HG03378 (cell line): ENCODE measurements around the gene NUAK2.

ENCODE experiments used
- ATAC-seq: cut with Tn5 transposase; IDR thresholded peaks from one replicate; pipeline ENCODE4 v1.9.1; 2021; ENCODE audit warnings: mild to moderate bottlenecking, moderate library complexity; ENCODE audit not compliant: unreplicated experiment

Gene NUAK2

GRCh38 chr1:205348554-205349487, 27.3 kb upstream of the NUAK2 start:
- no peak for ATAC-seq

DNA sequence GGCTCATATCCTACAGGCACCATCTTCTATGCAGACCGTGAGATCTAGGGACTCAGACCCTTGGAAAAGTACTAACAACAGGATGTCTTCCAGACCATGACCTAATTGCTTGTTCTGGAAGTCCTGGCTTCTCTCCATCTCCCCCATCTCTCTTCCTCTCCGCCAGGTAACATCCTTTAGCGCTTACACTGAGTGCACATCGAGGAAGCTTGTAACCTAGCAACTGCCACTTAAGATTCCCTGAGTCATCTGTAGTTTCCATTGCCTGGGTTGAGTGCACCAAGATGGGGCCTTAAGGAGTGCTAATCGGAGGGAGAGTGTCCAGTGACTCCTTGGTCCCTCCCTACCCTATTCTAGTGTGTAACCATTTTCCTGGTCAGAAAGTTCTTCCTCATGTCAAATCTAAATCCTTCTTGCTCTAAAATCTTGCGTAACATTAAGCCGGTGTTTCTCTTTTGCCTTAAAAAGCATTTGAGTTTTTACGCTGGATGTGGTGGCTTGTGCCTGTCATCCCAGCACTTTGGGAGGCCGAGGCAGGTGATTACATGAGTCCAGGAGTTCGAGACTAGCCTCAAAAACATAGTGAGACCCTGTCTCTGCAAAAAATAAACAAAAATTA, 25.5 kb upstream of the NUAK2 start:
- no peak for ATAC-seq

GRCh38 chr1:205345761-205346160, 24.2 kb upstream of the NUAK2 start:
- ATAC-seq = no peak

- no peak for ATAC-seq
These were observed 22.8 kb upstream of the NUAK2 start for GRCh38 chr1:205344066-205344928.

DNA sequence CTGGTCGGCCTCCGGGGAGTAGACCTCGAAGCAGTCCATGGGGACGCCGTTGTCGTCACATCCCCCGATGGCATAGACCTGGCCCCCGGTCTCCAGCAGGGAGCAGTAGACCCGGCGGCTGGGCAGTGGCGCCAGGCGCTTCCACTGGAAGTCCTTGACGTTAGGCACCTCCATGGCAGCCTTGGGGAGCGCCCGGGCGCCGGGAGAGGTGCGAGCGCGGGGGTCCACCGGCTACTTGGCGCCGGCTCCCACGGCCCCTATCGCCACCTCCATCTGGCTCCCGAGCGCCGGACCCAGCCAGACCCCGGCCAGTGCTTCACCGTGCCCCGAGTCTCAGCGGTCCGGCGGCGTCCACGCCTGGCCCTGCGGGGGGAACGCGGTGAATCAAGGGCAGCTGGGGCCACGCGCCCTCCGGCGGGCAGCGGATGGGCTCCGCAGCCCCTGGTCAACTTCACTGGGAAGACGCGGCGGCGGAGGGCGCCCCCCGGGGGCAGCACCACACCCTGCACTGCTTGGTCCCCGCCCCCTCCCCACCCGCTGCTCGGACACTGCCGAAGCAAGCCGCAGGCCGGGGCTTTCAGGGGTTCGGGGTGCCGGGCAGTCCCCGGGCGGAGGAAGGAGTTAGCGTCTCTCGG, 22.0 kb upstream of the NUAK2 start:
- no peak for ATAC-seq

- no peak for ATAC-seq
These were observed 21.4 kb upstream of the NUAK2 start for GRCh38 chr1:205342986-205343385.

GRCh38 chr1:205340676-205341075, 19.1 kb upstream of the NUAK2 start:
- no peak for ATAC-seq

DNA sequence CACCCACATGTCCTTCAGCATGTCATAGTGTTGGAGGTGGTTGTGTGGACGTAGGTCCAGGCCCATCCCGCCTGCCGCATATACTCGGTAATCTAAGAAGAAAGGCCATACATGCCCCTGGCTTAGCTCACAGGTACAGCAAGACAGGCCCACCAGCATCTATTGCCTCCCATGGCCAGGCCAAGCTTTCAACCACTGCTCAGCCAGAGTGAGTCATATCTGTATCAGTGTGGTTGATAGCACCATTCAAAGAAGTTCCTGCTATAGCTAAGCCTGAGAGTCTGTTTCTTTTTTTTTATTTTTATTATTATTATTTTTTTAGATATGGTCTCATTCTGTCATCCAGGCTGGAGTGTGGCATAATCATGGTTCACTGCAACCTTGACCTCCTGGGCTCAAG, 18.2 kb upstream of the NUAK2 start:
- peak; percentile 72 for ATAC-seq

DNA sequence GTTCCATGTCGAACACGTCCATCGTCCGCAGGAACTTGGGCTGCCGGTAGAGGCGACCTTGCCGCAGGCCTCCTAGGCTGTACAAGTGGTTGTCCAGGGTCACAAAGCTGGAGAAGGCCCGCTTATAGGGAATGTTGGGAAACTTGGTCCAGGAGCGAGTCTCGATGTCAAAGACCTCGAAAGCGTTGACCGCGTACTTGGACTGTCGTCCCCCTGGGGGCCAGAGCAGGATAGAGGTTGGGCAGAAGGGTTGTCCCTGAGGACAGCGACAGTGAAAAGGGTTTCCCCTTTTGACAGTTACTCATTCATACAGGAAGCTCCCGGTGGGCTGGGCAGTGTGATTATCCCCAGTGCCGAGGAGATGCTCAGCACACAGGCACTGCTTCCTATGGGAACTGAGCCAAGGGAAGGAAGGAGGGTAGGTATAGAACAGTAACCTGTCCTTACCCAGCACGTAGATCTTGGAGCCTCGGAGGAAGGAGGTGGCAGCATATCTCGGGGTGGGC, 17.7 kb upstream of the NUAK2 start:
- ATAC-seq = no peak

GRCh38 chr1:205338011-205338410, 16.5 kb upstream of the NUAK2 start:
- ATAC-seq = no peak

DNA sequence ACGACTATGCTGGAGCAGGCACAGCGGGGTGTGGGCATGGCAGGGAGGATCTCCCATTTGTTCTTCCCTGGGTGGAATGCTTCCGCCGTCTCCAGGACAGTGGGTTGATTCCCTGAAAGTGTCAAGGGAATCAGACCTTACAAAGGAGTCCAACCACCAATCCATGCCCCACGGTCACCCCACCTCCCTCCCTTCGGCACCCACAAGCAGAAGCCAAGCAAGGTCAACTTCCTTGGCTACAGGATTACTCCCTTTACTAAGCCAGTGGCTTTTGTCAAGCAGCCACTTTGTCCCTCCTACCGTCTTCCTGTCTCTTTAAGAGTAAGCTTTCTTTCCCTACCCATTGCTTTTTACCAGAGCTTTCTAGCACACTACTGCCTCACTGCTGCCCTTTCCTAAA, 15.9 kb upstream of the NUAK2 start:
- no peak for ATAC-seq

- ATAC-seq = no peak
These were observed 14.1 kb upstream of the NUAK2 start for GRCh38 chr1:205335692-205336091.

- no peak for ATAC-seq
These were observed 10.7 kb upstream of the NUAK2 start for GRCh38 chr1:205332015-205332791.

- no peak for ATAC-seq
These were observed 8.6 kb upstream of the NUAK2 start for GRCh38 chr1:205330150-205330549.

DNA sequence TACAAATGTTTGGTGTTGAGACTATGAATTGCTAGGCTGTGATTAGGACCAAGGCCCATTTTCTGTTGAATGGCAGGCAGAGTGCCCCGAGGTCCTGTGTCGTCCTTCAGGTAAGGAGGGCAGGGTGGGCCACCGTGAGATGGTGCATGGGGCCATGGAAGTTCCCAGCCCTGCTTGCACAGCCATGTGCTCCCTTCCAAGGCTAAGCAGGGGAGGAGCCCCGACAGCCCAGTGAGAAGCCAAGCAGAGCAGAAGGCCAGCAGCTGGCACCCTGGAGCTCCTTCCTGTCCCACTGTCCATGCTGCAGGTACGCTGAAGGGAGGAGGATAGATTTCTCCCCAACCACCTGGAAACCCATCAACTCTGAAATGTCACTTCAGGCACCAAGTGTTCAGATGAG, 8.2 kb upstream of the NUAK2 start:
- ATAC-seq = no peak

DNA sequence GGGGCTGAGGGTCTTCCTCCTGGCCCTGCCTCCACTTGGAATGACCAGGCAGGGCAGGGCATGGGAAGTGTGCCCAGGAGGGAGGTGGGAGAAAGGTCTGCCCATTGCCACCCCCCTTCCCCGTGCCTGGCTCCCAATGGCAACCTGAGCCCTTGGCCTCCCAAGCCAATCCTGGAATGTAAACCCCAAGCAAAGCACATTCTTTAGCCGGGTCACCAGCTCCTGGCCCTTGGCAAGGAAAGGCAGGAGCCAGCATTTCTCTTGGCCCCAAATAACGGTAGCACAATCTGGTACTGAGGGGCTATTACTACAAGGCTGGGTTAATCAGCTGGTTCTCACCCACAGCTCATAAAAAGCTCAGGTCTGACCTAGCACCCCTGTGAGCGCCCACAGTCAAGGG, 6.9 kb upstream of the NUAK2 start:
- no peak for ATAC-seq

- no peak for ATAC-seq
These were observed 5.4 kb upstream of the NUAK2 start for GRCh38 chr1:205326812-205327466.

DNA sequence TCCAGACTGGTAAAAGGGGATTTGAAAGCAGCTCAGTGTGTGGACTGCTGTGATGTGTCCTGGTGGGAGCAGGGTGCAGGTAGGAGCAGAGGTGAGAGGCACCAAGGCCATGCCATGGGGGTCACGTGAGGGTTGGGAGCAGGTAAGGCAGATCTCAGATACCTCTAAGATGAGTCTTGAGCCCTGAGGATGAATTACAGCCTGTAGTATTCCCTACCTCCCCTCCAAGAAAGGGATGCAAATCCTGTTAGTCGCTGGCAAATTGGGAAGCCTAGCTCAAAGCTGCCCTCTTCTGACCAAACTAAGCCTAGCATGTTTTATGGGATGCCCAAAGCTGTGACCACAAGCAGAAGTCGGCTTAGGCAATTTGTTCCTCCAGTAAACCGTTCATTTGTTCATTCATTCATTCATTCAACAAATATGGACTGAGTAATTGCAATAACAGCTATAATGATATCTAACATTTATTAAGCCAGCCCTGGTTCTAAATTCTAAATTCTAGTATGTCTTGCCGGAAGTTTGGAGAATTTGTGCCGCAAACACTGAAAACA, 3.9 kb upstream of the NUAK2 start:
- no peak for ATAC-seq

DNA sequence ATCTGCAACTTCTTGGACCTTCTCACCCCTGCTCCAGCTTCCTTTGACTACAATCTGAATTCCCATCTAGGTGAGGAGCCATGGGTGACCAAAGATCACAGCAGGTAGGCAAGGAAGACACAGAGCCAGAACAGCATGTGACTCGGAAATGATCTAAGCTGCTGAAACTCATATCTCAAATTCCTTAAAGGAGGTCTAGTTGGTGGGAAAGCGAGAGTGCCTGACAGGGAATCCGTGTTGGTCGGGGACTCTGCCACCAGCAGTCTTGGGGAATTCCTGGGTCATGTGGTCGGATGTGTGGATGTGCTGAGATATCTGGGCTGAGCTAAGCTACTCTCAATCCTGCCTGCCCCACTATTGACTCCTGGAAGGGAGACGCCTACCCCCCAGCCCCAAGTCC, 3.2 kb upstream of the NUAK2 start:
- ATAC-seq = no peak
